Muscle of leg (tissue), 11 donors: ENCODE results near the gene GNG12. TPM values are rescaled to one million over a fixed set of nuclear protein-coding genes. Genes with fewer than 3 reads are reported as not detected.

Experiments
- DNase-seq: peaks from one replicate; pipeline ENCODE4 v3.0.0; 2013
- H3K27ac ChIP-seq: one replicate; pipeline ENCODE4 v1.5.1; 2013; ENCODE audit warnings: mild to moderate bottlenecking, low read length, control low read depth
- H3K27me3 ChIP-seq: one replicate; pipeline ENCODE4 v1.6.1; 2013; ENCODE audit warnings: low read length; ENCODE audit not compliant: control insufficient read depth, insufficient read depth
- H3K36me3 ChIP-seq: one replicate; pipeline ENCODE4 v1.6.1; 2013; ENCODE audit warnings: low read length; ENCODE audit not compliant: control insufficient read depth, insufficient read depth
- H3K4me1 ChIP-seq: one replicate; pipeline ENCODE4 v1.6.1; 2013; ENCODE audit warnings: low read length; ENCODE audit not compliant: control insufficient read depth, insufficient read depth
- H3K4me3 ChIP-seq: one replicate; pipeline ENCODE4 v1.5.1; 2013; ENCODE audit warnings: low read length, control low read depth
- H3K9me3 ChIP-seq: replicated peaks from 2 replicates; pipeline ENCODE4 v1.6.1; 2013; ENCODE audit warnings: low read depth, low read length; ENCODE audit not compliant: control insufficient read depth
- WGBS: methylation state at CpG from one replicate; pipeline ENCODE4 v1.1.5; 2013; ENCODE audit warnings: missing lambda C conversion rate; ENCODE audit not compliant: insufficient coverage; 5-methylcytosine and 5-hydroxymethylcytosine counted together
- polyA plus RNA-seq, 8 donors: library from polyadenylated mRNA; unstranded; fragments of 120-200 nt; gene quantifications; one replicate each; pipeline versions ENCODE4 v1.2.1 to v1.2.3, GENCODE V29; 2013; ENCODE audit warnings: inconsistent platforms in 1 of 8, low replicate concordance in 1 of 8; ENCODE audit not compliant: insufficient read length in 8 of 8, insufficient read depth in 1 of 8
- total RNA-seq: library from RNA; stranded (reverse); fragments of 120-200 nt; gene quantifications from one replicate; pipeline ENCODE4 v1.2.4, GENCODE V29; 2013

Gene GNG12
- total and polyA plus RNA-seq, 9 donors: 32.7 to 62.4 (median 42.9) TPM

GRCh38 chr1:67679691-67680090, 153.6 kb downstream of the GNG12 start:
- Histone ChIP-seq H3K4me3 (no peak overlapping the region), H3K36me3 (no peaks in the 10 kb centered on the region), H3K9me3 (no peaks in the 10 kb centered on the region), H3K27me3 (no peaks in the 10 kb centered on the region), H3K27ac (no peak overlapping the region), H3K4me1 (peaks cover 17% of the 10 kb centered on the region)
- no peak for DNase-seq

GRCh38 chr1:67677930-67678329, 155.3 kb downstream of the GNG12 start:
- no peak for DNase-seq
- WGBS: no CpG with 5 or more reads among the region's 2 CpGs
- no peaks in the 10 kb centered on the region for H3K9me3 ChIP-seq

GRCh38 chr1:67677408-67677807, 155.9 kb downstream of the GNG12 start:
- Histone ChIP-seq H3K9me3 (no peaks in the 10 kb centered on the region), H3K4me3 (no peak overlapping the region), H3K36me3 (no peaks in the 10 kb centered on the region), H3K27me3 (no peaks in the 10 kb centered on the region), H3K27ac (no peak overlapping the region), H3K4me1 (peaks cover 15% of the 10 kb centered on the region)
- no CpG with 5 or more reads among the region's 2 CpGs for WGBS
- no peak for DNase-seq

More at GRCh38 chr1:67677930-67678329, 155.3 kb downstream of the GNG12 start:
- Histone ChIP-seq H3K4me1 (peaks cover 15% of the 10 kb centered on the region), H3K36me3 (no peaks in the 10 kb centered on the region), H3K4me3 (no peak overlapping the region), H3K27ac (no peak overlapping the region), H3K27me3 (no peaks in the 10 kb centered on the region)

- 29% methylated on average over 1 of the region's 2 CpGs for WGBS
- Histone ChIP-seq H3K27me3 (no peaks in the 10 kb centered on the region), H3K27ac (no peak overlapping the region), H3K9me3 (no peaks in the 10 kb centered on the region), H3K4me3 (no peak overlapping the region), H3K4me1 (peaks cover 15% of the 10 kb centered on the region), H3K36me3 (no peaks in the 10 kb centered on the region)
- no peak for DNase-seq
These were observed 156.3 kb downstream of the GNG12 start for GRCh38 chr1:67676946-67677345.

GRCh38 chr1:67676287-67676686, 157.0 kb downstream of the GNG12 start:
- no peak for DNase-seq
- H3K27ac ChIP-seq: no peak overlapping the region
- no peaks in the 10 kb centered on the region for H3K9me3 ChIP-seq
- WGBS: no CpG with 5 or more reads among the region's 2 CpGs
- H3K4me1 ChIP-seq: peaks cover 15% of the 10 kb centered on the region
- no peaks in the 10 kb centered on the region for H3K27me3 ChIP-seq
- no peaks in the 10 kb centered on the region for H3K36me3 ChIP-seq
- no peak overlapping the region for H3K4me3 ChIP-seq

GRCh38 chr1:67675800-67676199, 157.5 kb downstream of the GNG12 start:
- H3K4me1 ChIP-seq: peaks cover 15% of the 10 kb centered on the region
- no peak overlapping the region for H3K4me3 ChIP-seq
- H3K27ac ChIP-seq: no peak overlapping the region
- H3K27me3 ChIP-seq: no peaks in the 10 kb centered on the region
- WGBS: 75% methylated on average over 1 of the region's 2 CpGs
- no peaks in the 10 kb centered on the region for H3K9me3 ChIP-seq
- DNase-seq: peak; percentile 57
- H3K36me3 ChIP-seq: no peaks in the 10 kb centered on the region

- WGBS: no CpG with 5 or more reads among the region's 4 CpGs
- Histone ChIP-seq H3K4me3 (no peak overlapping the region), H3K27ac (peak overlapping the region; percentile 72), H3K36me3 (no peaks in the 10 kb centered on the region), H3K9me3 (no peaks in the 10 kb centered on the region), H3K27me3 (no peaks in the 10 kb centered on the region), H3K4me1 (peaks cover 15% of the 10 kb centered on the region)
- DNase-seq: peak; percentile 88
These were observed 158.8 kb downstream of the GNG12 start for GRCh38 chr1:67674260-67675011.

- Histone ChIP-seq H3K9me3 (no peaks in the 10 kb centered on the region), H3K4me3 (no peak overlapping the region), H3K27me3 (no peaks in the 10 kb centered on the region), H3K27ac (peak overlapping the region; percentile 72), H3K4me1 (peaks cover 15% of the 10 kb centered on the region), H3K36me3 (no peaks in the 10 kb centered on the region)
- no CpG with 5 or more reads among the region's 1 CpG for WGBS
- no peak for DNase-seq
These were observed 159.6 kb downstream of the GNG12 start for GRCh38 chr1:67673468-67674201.

GRCh38 chr1:67672260-67672803, 160.9 kb downstream of the GNG12 start:
- Histone ChIP-seq H3K4me1 (peaks cover 15% of the 10 kb centered on the region), H3K4me3 (no peak overlapping the region), H3K36me3 (no peaks in the 10 kb centered on the region), H3K27me3 (no peaks in the 10 kb centered on the region), H3K9me3 (no peaks in the 10 kb centered on the region), H3K27ac (no peak overlapping the region)
- WGBS: no CpG with 5 or more reads among the region's 1 CpG
- DNase-seq: no peak

- WGBS: 40% methylated on average over 1 of the region's 1 CpG
These were observed 164.6 kb downstream of the GNG12 start for GRCh38 chr1:67668660-67669059.

More at GRCh38 chr1:67668660-67669059, 164.6 kb downstream of the GNG12 start:
- Histone ChIP-seq H3K27me3 (no peaks in the 10 kb centered on the region), H3K4me3 (no peak overlapping the region), H3K4me1 (no peaks in the 10 kb centered on the region), H3K36me3 (no peaks in the 10 kb centered on the region), H3K9me3 (no peaks in the 10 kb centered on the region), H3K27ac (no peak overlapping the region)
- DNase-seq: no peak
